ENCODE results near the gene CAPN1. TPM values are rescaled to one million over a fixed set of nuclear protein-coding genes. Genes with fewer than 3 reads are reported as not detected.
"Not testable (repeated sequence)": the region's sequence is repeated elsewhere in the genome, so short reads cannot be mapped to it uniquely, and the experiment has no call there.

Gene CAPN1
- total RNA-seq, 6 experiments from 2014 or later, result 55.7 to 124 (median 83.1) TPM

DNA sequence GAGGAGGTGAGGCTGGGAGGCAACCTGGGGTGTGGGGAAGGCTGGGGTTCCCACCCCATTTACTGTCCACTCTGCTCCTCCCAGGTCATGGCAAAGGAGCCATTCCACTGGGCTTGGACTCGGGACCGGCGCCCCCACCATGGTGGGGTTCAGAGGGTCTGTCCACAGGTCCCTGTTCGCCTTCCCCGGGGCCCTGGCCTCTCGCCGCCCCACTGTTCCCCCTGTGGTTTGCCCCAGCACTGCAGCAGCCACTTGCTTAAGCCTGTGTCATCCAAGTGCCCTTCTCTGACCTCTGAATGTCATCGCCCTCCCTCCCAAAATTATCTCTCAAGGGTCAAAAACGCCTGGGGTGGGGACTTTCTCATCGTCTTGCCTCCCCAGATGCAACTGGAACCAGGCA, 9.1 kb upstream of the CAPN1 start:
- H3K36me3 ChIP-seq, result no peaks in the 10 kb centered on the region
- WGBS (ENCODE audit: insufficient coverage, low coverage, low lambda C conversion rate, missing lambda C conversion rate), result 55% methylated on average over 7 of the region's 10 CpGs
- no peaks in the 10 kb centered on the region for H3K27me3 ChIP-seq
- intact Hi-C loops (cut with DNase I), result no loop called here
- H3K27ac ChIP-seq, result no peak overlapping the region
- TF ChIP-seq, protein P1, sequence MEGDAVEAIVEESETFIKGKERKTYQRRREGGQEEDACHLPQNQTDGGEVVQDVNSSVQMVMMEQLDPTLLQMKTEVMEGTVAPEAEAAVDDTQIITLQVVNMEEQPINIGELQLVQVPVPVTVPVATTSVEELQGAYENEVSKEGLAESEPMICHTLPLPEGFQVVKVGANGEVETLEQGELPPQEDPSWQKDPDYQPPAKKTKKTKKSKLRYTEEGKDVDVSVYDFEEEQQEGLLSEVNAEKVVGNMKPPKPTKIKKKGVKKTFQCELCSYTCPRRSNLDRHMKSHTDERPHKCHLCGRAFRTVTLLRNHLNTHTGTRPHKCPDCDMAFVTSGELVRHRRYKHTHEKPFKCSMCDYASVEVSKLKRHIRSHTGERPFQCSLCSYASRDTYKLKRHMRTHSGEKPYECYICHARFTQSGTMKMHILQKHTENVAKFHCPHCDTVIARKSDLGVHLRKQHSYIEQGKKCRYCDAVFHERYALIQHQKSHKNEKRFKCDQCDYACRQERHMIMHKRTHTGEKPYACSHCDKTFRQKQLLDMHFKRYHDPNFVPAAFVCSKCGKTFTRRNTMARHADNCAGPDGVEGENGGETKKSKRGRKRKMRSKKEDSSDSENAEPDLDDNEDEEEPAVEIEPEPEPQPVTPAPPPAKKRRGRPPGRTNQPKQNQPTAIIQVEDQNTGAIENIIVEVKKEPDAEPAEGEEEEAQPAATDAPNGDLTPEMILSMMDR (IDR thresholded peaks at IDR 0.05), result no peak
- H3K4me1 ChIP-seq, result peaks cover 0 to 5% (median 2%) of the 10 kb centered on the region in 4 donors
- no peak for DNase-seq
- H3K4me3 ChIP-seq, result no peak overlapping the region
- no peaks in the 10 kb centered on the region for H3K9me3 ChIP-seq
- ATAC-seq, result peak in 1 of 4 donors; percentile 5

GRCh38 chr11:65174571-65175010, 7.1 kb upstream of the CAPN1 start:
- DNase-seq; H3K4me3 ChIP-seq; H3K27ac ChIP-seq; intact Hi-C loops (cut with DNase I); H3K4me1 ChIP-seq; ATAC-seq; H3K36me3 ChIP-seq; H3K27me3 ChIP-seq; H3K9me3 ChIP-seq: not testable (repeated sequence)
- 50% methylated on average over 1 of the region's 2 CpGs for WGBS (ENCODE audit: insufficient coverage, low coverage, low lambda C conversion rate, missing lambda C conversion rate)

GRCh38 chr11:65180877-65181568, 705 bp upstream of the CAPN1 start:
- H3K9me3 ChIP-seq, result no peaks in the 10 kb centered on the region
- no peaks in the 10 kb centered on the region for H3K27me3 ChIP-seq
- peaks cover 0 to 5% (median 0%) of the 10 kb centered on the region in 4 donors for H3K36me3 ChIP-seq
- 0% methylated on average over 5 of the region's 60 CpGs for WGBS (ENCODE audit: insufficient coverage, low coverage, low lambda C conversion rate, missing lambda C conversion rate)
- intact Hi-C loops (cut with DNase I), result loop anchor here (5.0 to 10.0 kb wide), 2 partner anchors 56 to 59 kb away; partner anchors contain the start of genes FAU (in 2 of the 2) and MRPL49 (in 2 of the 2)
- DNase-seq, result peak in 2 of 3 donors; percentile 67
- peak; percentile 66 to 73 (median 71) for ATAC-seq
- peak overlapping the region; percentile 63 to 87 (median 81) for H3K27ac ChIP-seq
- TF ChIP-seq, protein P1 (IDR thresholded peaks at IDR 0.05), result peak; percentile 37 to 65 (median 59)
- peak; percentile 56 for TF ChIP-seq POLR2A (IDR thresholded peaks at IDR 0.05)
- H3K4me1 ChIP-seq, result peaks cover 0 to 4% (median 0%) of the 10 kb centered on the region in 4 donors
- H3K4me3 ChIP-seq, result peak overlapping the region; percentile 60 to 94 (median 88)

GRCh38 chr11:65182258-65183170, 786 bp downstream of the CAPN1 start:
- H3K4me1 ChIP-seq, result peaks cover 0 to 4% (median 0%) of the 10 kb centered on the region in 4 donors
- ATAC-seq (peak; percentile 15 to 39 (median 26)), DNase-seq (peak in 2 of 3 donors; percentile 53 to 56)
- no peaks in the 10 kb centered on the region for H3K27me3 ChIP-seq
- intact Hi-C loops (cut with DNase I), result loop anchor here (5.0 to 10.0 kb wide), 2 partner anchors 58 to 60 kb away; partner anchors contain the start of genes FAU (in 2 of the 2) and MRPL49 (in 2 of the 2)
- H3K27ac ChIP-seq, result peak overlapping the region; percentile 63 to 87 (median 81)
- WGBS (ENCODE audit: insufficient coverage, low coverage, low lambda C conversion rate, missing lambda C conversion rate), result 4% methylated on average over 6 of the region's 23 CpGs
- TF ChIP-seq, protein P1 (IDR thresholded peaks at IDR 0.05), result no peak
- TF ChIP-seq POLR2A (IDR thresholded peaks at IDR 0.05), result no peak
- H3K36me3 ChIP-seq, result peaks cover 0 to 14% (median 0%) of the 10 kb centered on the region in 4 donors
- H3K9me3 ChIP-seq, result no peaks in the 10 kb centered on the region
- peak overlapping the region; percentile 60 to 94 (median 88) for H3K4me3 ChIP-seq

All from right lobe of liver (tissue), 6 donors.